Ishikawa (cell line): ENCODE results near the gene COPA.

ENCODE experiments used
- CEBPB ChIP-seq: IDR thresholded peaks from 2 replicates; pipeline ENCODE4 v1.6.1; 2012
- CREB1 ChIP-seq: IDR thresholded peaks from 2 replicates; pipeline ENCODE4 v1.6.1; 2012; ENCODE audit warnings: low read depth
- EGR1 ChIP-seq: IDR thresholded peaks from 2 replicates; pipeline ENCODE4 v1.6.1; 2012
- EP300 ChIP-seq: IDR thresholded peaks from 2 replicates; pipeline ENCODE4 v1.6.1; 2012; ENCODE audit warnings: borderline replicate concordance
- FOXM1 ChIP-seq: IDR thresholded peaks from 2 replicates; pipeline ENCODE4 v1.6.1; 2012; ENCODE audit warnings: low read depth, borderline replicate concordance
- MAX ChIP-seq: IDR thresholded peaks from 2 replicates; pipeline ENCODE4 v1.6.1; 2012
- NFIC ChIP-seq: IDR thresholded peaks from 2 replicates; pipeline ENCODE4 v1.6.1; 2012
- RAD21 ChIP-seq: IDR thresholded peaks from 2 replicates; pipeline ENCODE4 v1.6.1; 2012; ENCODE audit warnings: low read depth
- REST ChIP-seq: IDR thresholded peaks from 2 replicates; pipeline ENCODE4 v1.6.1; 2012; ENCODE audit warnings: low read depth, mild to moderate bottlenecking
- TAF1 ChIP-seq: IDR thresholded peaks from 2 replicates; pipeline ENCODE4 v1.6.1; 2012; ENCODE audit warnings: low read depth, mild to moderate bottlenecking
- TCF12 ChIP-seq: IDR thresholded peaks from 2 replicates; pipeline ENCODE4 v1.6.1; 2012; ENCODE audit warnings: low read depth
- TEAD4 ChIP-seq: IDR thresholded peaks from 2 replicates; pipeline ENCODE4 v1.6.1; 2012
- USF1 ChIP-seq: IDR thresholded peaks from 2 replicates; pipeline ENCODE4 v1.6.1; 2012
- YY1 ChIP-seq: IDR thresholded peaks from 2 replicates; pipeline ENCODE4 v1.6.1; 2012; ENCODE audit warnings: low read depth
- ZBTB7A ChIP-seq: IDR thresholded peaks from 2 replicates; pipeline ENCODE4 v1.6.1; 2012; ENCODE audit warnings: low read depth

COPA gene

GRCh38 chr1:160342953-160343869 is at the start of gene COPA, which contains the start of gene NCSTN:
COPA (minus strand) TSS chr1:160343250; CDS start chr1:160343170, 80 bp downstream.
NCSTN (plus strand) TSS chr1:160343383; CDS start chr1:160343397, 14 bp downstream.
- TF ChIP-seq REST: no peak
- TF ChIP-seq MAX: peak; percentile 70
- TF ChIP-seq RAD21: no peak
- no peak for TF ChIP-seq EP300
- TF ChIP-seq CREB1: peak; percentile 67
- no peak for TF ChIP-seq FOXM1
- TF ChIP-seq NFIC: peak; percentile 2; the same call in 1 of the 2 replicates
- no peak for TF ChIP-seq TEAD4
- no peak for TF ChIP-seq EGR1
- peak; percentile 95 for TF ChIP-seq YY1
- peak; percentile 37; the same call in 1 of the 2 replicates for TF ChIP-seq TCF12
- TF ChIP-seq ZBTB7A: peak; percentile 95
- TF ChIP-seq USF1: no peak
- 0 out of 2 replicates have a peak, but pooled peaks have one; percentile 2 for TF ChIP-seq CEBPB
- peak; percentile 97 for TF ChIP-seq TAF1

GRCh38 chr1:160377585-160378206 is 34.6 kb upstream of the COPA start:
- no peak for TF ChIP-seq NFIC
- TF ChIP-seq RAD21: no peak
- no peak for TF ChIP-seq USF1
- no peak for TF ChIP-seq FOXM1
- no peak for TF ChIP-seq REST
- TF ChIP-seq TCF12: no peak
- no peak for TF ChIP-seq TEAD4
- no peak for TF ChIP-seq EP300
- TF ChIP-seq ZBTB7A: no peak
- TF ChIP-seq CEBPB: no peak
- no peak for TF ChIP-seq TAF1
- no peak for TF ChIP-seq CREB1
- no peak for TF ChIP-seq MAX
- no peak for TF ChIP-seq YY1

- TF ChIP-seq MAX (no peak), RAD21 (peak; percentile 94), TEAD4 (no peak), ZBTB7A (no peak), EP300 (no peak), USF1 (no peak), YY1 (no peak), NFIC (no peak)
Measured at GRCh38 chr1:160376525-160377131, 33.6 kb upstream of the COPA start.

GRCh38 chr1:160375788-160376524 is 32.9 kb upstream of the COPA start:
- TF ChIP-seq RAD21 (no peak), FOXM1 (no peak), ZBTB7A (no peak), CREB1 (no peak), EGR1 (no peak)
